ENCODE results near the gene PPARD.

- TF ChIP-seq FOXM1 (IDR thresholded peaks at IDR 0.05; ENCODE audit: borderline replicate concordance, low read depth) (no peak), TAF1 (IDR thresholded peaks at IDR 0.05; ENCODE audit: low read depth) (no peak), EP300 (IDR thresholded peaks at IDR 0.05; ENCODE audit: borderline replicate concordance) (no peak), REST (IDR thresholded peaks at IDR 0.05; ENCODE audit: low read depth) (no peak), USF1 (IDR thresholded peaks at IDR 0.05) (no peak), YY1 (IDR thresholded peaks at IDR 0.05; ENCODE audit: low read depth) (no peak), TCF12 (IDR thresholded peaks at IDR 0.05; ENCODE audit: low read depth) (no peak), MAX (IDR thresholded peaks at IDR 0.05) (no peak), NFIC (IDR thresholded peaks at IDR 0.05) (no peak), RAD21 (IDR thresholded peaks at IDR 0.05; ENCODE audit: low read depth) (no peak)
These were observed 15.3 kb downstream of the PPARD start for GRCh38 chr6:35357677-35358076.
